ENCODE data around the gene MGAT4B.
"Not testable (repeated sequence)": the region's sequence is repeated elsewhere in the genome, so short reads cannot be mapped to it uniquely, and the experiment has no call there.

MGAT4B gene

DNA sequence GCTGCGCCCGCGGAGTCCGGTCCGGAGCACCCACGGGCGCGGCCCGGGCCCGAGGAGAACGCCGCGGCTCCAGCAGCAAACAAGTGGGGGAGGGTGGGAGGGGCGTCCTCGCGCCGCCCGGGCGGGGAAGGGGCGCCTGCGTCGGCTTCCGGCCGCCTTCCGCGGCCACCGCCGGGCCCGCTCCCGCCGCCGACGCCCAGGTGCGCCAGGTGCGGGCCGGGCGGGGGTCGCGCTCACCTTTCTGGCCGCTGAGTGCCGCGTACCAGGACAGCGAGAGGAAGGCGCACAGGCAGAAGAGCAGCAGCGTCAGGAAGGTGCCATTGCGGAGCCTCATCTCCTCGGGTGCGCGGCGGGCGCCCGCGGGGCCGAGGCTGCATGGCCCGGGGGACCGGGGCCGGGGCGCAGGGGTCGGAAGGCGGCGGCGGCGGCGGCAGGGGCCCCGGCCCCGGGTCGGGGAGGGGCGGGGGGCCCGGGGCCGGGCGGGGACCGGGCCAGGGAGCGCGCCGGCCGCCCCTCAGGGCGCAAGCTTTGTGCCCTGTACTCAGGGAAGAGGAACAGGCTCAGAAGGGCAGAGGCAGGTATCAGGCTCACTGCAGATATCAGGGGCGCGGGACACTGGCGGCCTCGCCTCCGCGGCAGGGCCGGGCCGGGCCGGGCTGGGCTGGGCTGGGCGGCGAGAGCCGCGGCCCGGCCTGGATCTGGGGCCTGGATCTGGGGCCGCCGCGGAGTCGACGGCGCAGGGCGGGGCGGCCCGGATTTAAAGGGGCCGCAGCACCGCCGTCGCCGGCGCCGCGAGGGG is at the start of gene MGAT4B:
TSS of gene MGAT4B (minus strand) at position 617 of the 799 bp plus-strand sequence. CDS start at position 334, 283 bp downstream.
- DNase-seq (ENCODE audit: low read depth in 2 of 2, low spot score in 1 of 2): no peak

GRCh38 chr5:179854356-179854755 is 47.7 kb upstream of the MGAT4B start:
- DNase-seq (ENCODE audit: low read depth in 2 of 2, low spot score in 1 of 2): no peak

DNA sequence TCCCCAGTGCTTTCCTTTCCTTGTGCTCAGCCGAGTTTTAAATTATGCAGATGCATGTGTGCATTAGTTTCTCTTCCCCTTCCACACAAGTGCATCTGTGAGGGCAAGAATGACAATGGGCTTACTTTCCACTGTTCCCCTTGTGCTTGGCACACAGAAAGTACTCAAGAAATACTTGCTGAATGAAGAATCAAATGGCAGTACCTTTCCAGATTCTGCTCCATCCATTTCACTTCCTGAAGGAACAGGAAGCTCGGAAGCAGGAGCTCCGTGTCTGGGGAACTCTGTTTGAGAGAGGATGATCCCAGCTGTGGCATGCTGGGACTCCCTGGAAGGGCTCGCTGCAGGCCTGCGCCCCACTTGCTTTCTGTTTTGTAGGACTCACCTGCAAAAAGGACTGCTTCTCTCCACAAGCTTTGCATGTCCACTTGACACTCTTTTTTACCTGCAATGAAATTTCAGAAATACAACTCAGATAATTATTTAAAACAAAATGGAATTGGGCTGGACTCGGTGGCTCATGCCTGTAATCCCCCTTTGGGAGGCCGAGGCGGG is 46.4 kb upstream of the MGAT4B start:
- DNase-seq (ENCODE audit: low read depth in 2 of 2, low spot score in 1 of 2): no peak

- no peak for DNase-seq (ENCODE audit: low read depth in 2 of 2, low spot score in 1 of 2)
Observed at GRCh38 chr5:179841621-179842020, 35.0 kb upstream of the MGAT4B start.

- DNase-seq (ENCODE audit: low read depth in 2 of 2, low spot score in 1 of 2): no peak
Observed at GRCh38 chr5:179840766-179841165, 34.1 kb upstream of the MGAT4B start.

DNA sequence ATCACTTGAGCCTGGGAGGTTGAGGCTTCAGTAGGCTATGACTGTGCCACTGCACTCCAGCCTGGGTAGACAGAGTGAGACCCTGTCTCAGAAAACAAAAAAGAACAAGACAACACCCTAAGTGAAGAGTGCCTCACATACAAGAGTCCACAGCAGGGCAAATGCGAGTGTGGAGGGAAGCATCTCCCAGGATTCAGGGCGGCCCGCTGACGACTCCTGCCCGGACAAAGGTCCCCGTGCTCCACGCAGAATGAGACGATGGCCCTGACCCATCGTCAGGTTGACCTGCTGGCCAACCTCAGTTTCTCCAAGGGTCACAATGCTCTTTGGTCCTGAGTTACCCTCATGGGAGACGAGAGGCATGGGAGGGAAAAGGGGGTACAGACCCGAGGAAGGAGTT is 33.7 kb upstream of the MGAT4B start:
- no peak for DNase-seq (ENCODE audit: low read depth in 2 of 2, low spot score in 1 of 2)

- no peak for DNase-seq (ENCODE audit: low read depth in 2 of 2, low spot score in 1 of 2)
Observed at GRCh38 chr5:179839328-179840256, 32.9 kb upstream of the MGAT4B start.

DNA sequence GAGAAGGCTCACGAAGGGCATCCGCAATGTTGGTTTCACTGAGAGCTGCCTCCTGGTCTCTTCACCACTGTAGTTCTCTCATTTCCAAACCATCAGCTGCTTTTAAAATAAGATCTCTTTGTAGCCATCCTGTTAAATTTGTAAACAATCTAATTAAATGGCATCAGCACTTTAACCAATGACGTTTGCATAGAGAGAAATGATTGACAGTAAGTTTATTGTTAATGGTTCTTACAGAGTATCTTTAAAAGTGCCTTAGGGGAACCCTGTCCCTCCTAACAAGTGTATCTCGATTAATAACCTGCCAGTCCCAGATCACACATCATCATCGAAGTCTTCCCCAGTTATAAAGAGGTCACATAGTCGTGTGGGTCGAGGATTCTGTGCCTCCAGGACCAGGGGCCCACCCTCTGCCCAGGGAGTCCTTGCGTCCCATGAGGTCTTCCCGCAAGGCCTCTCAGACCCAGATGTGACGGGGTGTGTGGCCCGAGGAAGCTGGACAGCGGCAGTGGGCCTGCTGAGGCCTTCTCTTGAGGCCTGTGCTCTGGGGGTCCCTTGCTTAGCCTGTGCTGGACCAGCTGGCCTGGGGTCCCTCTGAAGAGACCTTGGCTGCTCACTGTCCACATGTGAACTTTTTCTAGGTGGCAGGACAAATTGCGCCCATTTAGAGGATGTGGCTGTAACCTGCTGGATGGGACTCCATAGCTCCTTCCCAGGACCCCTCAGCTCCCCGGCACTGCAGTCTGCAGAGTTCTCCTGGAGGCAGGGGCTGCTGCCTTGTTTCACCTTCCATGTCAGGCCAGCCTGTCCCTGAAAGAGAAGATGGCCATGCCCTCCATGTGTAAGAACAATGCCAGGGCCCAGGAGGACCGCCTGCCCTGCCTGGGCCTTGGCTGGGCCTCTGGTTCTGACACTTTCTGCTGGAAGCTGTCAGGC is 30.7 kb upstream of the MGAT4B start:
- DNase-seq (ENCODE audit: low read depth in 2 of 2, low spot score in 1 of 2): no peak

- DNase-seq (ENCODE audit: low read depth in 2 of 2, low spot score in 1 of 2): no peak
Observed at GRCh38 chr5:179836225-179837019, 29.8 kb upstream of the MGAT4B start.

GRCh38 chr5:179834871-179835270 is 28.2 kb upstream of the MGAT4B start:
- not testable (repeated sequence) for DNase-seq (ENCODE audit: low read depth in 2 of 2, low spot score in 1 of 2)

GRCh38 chr5:179834120-179834519 is 27.5 kb upstream of the MGAT4B start:
- DNase-seq (ENCODE audit: low read depth in 2 of 2, low spot score in 1 of 2): no peak

- DNase-seq (ENCODE audit: low read depth in 2 of 2, low spot score in 1 of 2): no peak
Observed at GRCh38 chr5:179833709-179834070, 27.0 kb upstream of the MGAT4B start.

DNA sequence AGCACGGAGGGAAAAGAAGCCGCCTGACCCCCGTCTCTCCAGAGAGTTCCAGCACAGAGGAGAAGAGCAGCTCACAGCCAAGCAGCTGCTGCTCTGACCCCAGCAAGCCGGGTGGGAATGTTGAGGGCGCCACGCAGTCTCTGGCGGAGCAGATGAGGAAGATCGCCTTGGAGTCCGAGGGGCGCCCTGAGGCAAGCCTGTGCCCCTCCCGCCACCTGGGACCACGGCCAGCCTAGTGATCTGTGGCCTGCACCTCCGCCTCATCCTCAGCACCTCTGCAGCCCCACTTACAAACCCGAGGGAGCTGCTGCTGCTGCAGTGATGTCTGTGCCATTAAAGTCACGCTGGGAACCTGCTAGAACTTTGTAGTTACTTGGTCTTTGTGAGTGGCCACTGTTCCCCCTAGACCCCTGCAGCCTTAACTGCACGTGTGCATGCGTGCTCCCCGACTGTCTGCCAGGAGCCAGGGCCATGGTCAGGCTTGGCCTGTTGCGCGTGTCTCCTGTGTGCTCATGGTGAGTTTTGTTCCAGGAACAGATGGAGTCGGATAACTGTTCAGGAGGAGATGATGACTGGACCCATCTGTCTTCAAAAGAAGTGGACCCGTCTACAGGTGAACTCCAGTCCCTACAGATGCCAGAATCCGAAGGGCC is 26.5 kb upstream of the MGAT4B start:
- no peak for DNase-seq (ENCODE audit: low read depth in 2 of 2, low spot score in 1 of 2)

- DNase-seq (ENCODE audit: low read depth in 2 of 2, low spot score in 1 of 2): no peak
Observed at GRCh38 chr5:179832039-179832745, 25.5 kb upstream of the MGAT4B start.

GRCh38 chr5:179830818-179831468 is 24.3 kb upstream of the MGAT4B start:
- DNase-seq (ENCODE audit: low read depth in 2 of 2, low spot score in 1 of 2): no peak

DNA sequence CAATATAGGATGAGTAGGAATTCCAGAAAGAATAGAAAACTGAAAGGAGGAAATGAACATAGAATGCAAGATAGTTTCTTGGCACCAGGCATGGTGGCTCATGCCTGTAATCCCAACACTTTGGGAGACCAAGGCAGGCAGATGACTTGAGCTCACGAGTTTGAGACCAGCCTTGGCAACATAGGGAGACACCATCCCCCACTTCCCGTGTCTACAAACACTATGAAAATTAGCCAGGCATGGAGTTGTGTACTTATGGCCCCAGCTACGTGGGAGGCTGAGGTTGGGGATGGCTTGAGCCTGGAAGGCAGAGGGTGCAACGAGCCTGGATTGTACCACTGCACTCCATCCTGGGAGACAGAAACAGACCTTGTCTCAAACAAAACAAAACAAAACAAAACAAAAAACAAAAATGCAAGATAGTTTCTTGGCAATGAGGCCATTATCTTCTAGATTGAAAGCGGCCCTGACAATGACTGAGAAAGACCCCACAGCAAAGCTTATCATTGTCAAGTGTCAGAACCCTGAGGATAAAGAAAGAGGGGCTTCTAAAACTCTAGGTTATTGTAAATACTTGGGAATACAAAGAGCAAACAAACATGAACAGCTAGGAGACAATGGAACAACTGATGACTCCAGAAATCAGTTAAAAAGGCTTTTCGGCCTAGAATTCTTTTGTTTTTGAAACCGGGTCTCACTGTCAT is 23.2 kb upstream of the MGAT4B start:
- DNase-seq (ENCODE audit: low read depth in 2 of 2, low spot score in 1 of 2): no peak

GRCh38 chr5:179828756-179829421 is 22.2 kb upstream of the MGAT4B start:
- DNase-seq (ENCODE audit: low read depth in 2 of 2, low spot score in 1 of 2): no peak

All from stimulated activated CD8-positive, alpha-beta memory T cell treated with anti-CD3 and anti-CD28 coated beads, Interleukin-4, amount 100 ng/mL, for 4 hours (primary cell).